A673 (cell line): ENCODE measurements around the gene LARP4B.

Experiments used
- CTCF ChIP-seq: fragments of 300-800, 200-600 bp; sonication (generic); conservative IDR thresholded peaks from 2 replicates; pipeline ENCODE4 v1.5.1; 2017; ENCODE audit warnings: low read depth, mild to moderate bottlenecking, antibody characterized with exemption, low read length, moderate library complexity, mixed read lengths
- EZH2 ChIP-seq: fragments of 200-600 bp; sonication (generic); IDR thresholded peaks from 2 replicates; pipeline ENCODE4 v1.6.1; 2017; ENCODE audit warnings: borderline replicate concordance, low read depth, mild to moderate bottlenecking, mixed read lengths, antibody characterized with exemption, low read length; ENCODE audit not compliant: poor library complexity, severe bottlenecking

- no peak for TF ChIP-seq CTCF
- no peak for TF ChIP-seq EZH2
These were observed 164.3 kb downstream of the LARP4B start for GRCh38 chr10:767211-767610.
